ENCODE data around the gene RAB27B.
"Not testable (repeated sequence)": the region's sequence is repeated elsewhere in the genome, so short reads cannot be mapped to it uniquely, and the experiment has no call there.

The RAB27B gene

GRCh38 chr18:54828281-54828881 is at the start of gene RAB27B:
RAB27B (plus strand) TSS chr18:54828477; CDS start chr18:54877586, 49,109 bp downstream.
- no peak for DNase-seq

- DNase-seq: no peak
Measured at GRCh38 chr18:54780285-54780861, 47.9 kb upstream of the RAB27B start.

GRCh38 chr18:54780970-54781369 is 47.3 kb upstream of the RAB27B start:
- no peak for DNase-seq

- DNase-seq: no peak
Measured at GRCh38 chr18:54783139-54783538, 45.1 kb upstream of the RAB27B start.

- DNase-seq: no peak
Measured at GRCh38 chr18:54786206-54786605, 42.1 kb upstream of the RAB27B start.

- no peak for DNase-seq
Measured at GRCh38 chr18:54787121-54787520, 41.2 kb upstream of the RAB27B start.

- DNase-seq: no peak
Measured at GRCh38 chr18:54787616-54788015, 40.7 kb upstream of the RAB27B start.

- no peak for DNase-seq
Measured at GRCh38 chr18:54790109-54790508, 38.2 kb upstream of the RAB27B start.

- DNase-seq: no peak
Measured at GRCh38 chr18:54791657-54792056, 36.6 kb upstream of the RAB27B start.

- DNase-seq: no peak
Measured at GRCh38 chr18:54792079-54792478, 36.2 kb upstream of the RAB27B start.

- DNase-seq: no peak
Measured at GRCh38 chr18:54794823-54795222, 33.5 kb upstream of the RAB27B start.

- DNase-seq: no peak
Measured at GRCh38 chr18:54798186-54798585, 30.1 kb upstream of the RAB27B start.

GRCh38 chr18:54801374-54801773 is 26.9 kb upstream of the RAB27B start:
- no peak for DNase-seq

GRCh38 chr18:54802178-54802577 is 26.1 kb upstream of the RAB27B start:
- DNase-seq: no peak

- DNase-seq: no peak
Measured at GRCh38 chr18:54802686-54803395, 25.4 kb upstream of the RAB27B start.

GRCh38 chr18:54805571-54806334 is 22.5 kb upstream of the RAB27B start:
- no peak for DNase-seq

- no peak for DNase-seq
Measured at GRCh38 chr18:54806526-54806925, 21.8 kb upstream of the RAB27B start.

GRCh38 chr18:54807303-54807702 is 21.0 kb upstream of the RAB27B start:
- DNase-seq: no peak

GRCh38 chr18:54810662-54811061 is 17.6 kb upstream of the RAB27B start:
- DNase-seq: not testable (repeated sequence)

GRCh38 chr18:54812885-54813284 is 15.4 kb upstream of the RAB27B start:
- no peak for DNase-seq

GRCh38 chr18:54813305-54813704 is 15.0 kb upstream of the RAB27B start:
- no peak for DNase-seq

- no peak for DNase-seq
Measured at GRCh38 chr18:54813977-54814565, 14.2 kb upstream of the RAB27B start.

GRCh38 chr18:54815086-54815485 is 13.2 kb upstream of the RAB27B start:
- DNase-seq: no peak
